Measurements from ENCODE around the gene RAET1G.
"Not testable (repeated sequence)": the region's sequence is repeated elsewhere in the genome, so short reads cannot be mapped to it uniquely, and the experiment has no call there.

DNA sequence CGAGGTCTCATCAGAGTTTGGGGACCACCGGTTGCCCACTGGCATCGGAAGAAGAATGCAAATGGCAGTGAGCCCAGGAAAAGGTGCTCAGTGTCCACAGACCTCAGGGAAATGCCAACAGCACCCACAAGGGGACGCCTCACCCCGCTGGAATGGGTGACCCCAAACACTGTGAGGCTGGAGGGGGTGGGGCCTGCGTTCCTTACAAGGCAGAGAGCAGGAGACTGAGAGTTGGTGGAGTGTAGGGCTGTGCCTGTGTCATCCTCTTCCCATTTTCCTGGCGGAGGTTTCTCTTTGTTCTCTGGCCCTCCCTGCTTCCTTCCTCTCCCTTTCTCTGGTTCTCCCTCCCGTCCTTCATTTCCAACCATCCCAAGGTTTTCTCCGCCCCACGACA, 31.0 kb upstream of the RAET1G start:
- TF ChIP-seq, protein P1, sequence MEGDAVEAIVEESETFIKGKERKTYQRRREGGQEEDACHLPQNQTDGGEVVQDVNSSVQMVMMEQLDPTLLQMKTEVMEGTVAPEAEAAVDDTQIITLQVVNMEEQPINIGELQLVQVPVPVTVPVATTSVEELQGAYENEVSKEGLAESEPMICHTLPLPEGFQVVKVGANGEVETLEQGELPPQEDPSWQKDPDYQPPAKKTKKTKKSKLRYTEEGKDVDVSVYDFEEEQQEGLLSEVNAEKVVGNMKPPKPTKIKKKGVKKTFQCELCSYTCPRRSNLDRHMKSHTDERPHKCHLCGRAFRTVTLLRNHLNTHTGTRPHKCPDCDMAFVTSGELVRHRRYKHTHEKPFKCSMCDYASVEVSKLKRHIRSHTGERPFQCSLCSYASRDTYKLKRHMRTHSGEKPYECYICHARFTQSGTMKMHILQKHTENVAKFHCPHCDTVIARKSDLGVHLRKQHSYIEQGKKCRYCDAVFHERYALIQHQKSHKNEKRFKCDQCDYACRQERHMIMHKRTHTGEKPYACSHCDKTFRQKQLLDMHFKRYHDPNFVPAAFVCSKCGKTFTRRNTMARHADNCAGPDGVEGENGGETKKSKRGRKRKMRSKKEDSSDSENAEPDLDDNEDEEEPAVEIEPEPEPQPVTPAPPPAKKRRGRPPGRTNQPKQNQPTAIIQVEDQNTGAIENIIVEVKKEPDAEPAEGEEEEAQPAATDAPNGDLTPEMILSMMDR (IDR thresholded peaks at IDR 0.05) = not testable (repeated sequence)
- TF ChIP-seq POLR2A (IDR thresholded peaks at IDR 0.05) = not testable (repeated sequence)

All from tibial nerve (tissue), 3 donors.